ENCODE data around the gene ATXN3. TPM values are rescaled to one million over a fixed set of nuclear protein-coding genes. Genes with fewer than 3 reads are reported as not detected.

Gene ATXN3
- 24.2 and 41.4 TPM in 2 replicates for total RNA-seq

DNA sequence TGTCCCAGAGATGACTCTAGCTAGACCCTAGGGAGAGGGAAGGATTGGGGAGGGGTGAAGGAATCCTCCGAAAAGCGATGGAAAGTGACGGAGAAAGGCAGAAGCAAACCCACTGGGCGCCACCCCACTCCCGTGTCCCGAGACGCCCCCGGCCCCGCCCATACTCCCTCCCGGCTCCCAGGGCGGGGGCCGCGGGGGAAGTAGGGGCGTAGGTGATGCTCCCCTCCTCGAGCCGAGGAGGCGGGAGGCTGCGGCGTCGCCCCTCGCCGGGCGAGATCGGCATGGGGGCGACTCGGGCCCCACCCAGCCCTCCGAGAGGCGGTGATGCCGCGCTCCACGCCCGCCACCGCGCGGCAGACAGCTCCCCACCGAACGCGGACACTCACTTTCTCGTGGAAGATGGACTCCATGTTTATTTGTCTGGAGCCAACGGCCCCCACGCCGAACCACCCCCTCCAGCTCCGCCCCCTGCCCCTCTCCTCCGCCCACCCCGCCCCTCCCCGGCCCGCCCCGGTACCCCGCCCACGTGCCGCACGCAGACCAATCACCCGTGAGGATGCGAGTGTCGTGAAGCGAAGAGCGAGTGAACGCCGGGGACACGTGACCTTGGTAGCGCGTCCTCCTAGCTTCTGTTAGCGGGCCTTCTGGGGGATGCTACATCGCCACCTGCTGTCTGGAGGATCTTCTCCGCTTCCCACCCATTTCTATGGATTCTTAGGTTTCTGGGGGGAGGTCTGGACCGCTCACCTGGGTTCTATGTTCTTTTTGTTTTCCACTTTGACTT, at the start of gene ATXN3:
ATXN3 (minus strand) TSS at position 440 of the 784 bp plus-strand sequence; CDS start at position 410, 30 bp downstream.

GRCh38 chr14:92121670-92122350, 15.4 kb upstream of the ATXN3 start, which contains the start of the genes CPSF2 and NDUFB1:
TSS of gene CPSF2 (plus strand) at chr14:92121969. CDS start at chr14:92130985, 9,016 bp downstream.
TSS of gene NDUFB1 (minus strand) at chr14:92121706. CDS start at chr14:92117637, 4,069 bp downstream.

DNA sequence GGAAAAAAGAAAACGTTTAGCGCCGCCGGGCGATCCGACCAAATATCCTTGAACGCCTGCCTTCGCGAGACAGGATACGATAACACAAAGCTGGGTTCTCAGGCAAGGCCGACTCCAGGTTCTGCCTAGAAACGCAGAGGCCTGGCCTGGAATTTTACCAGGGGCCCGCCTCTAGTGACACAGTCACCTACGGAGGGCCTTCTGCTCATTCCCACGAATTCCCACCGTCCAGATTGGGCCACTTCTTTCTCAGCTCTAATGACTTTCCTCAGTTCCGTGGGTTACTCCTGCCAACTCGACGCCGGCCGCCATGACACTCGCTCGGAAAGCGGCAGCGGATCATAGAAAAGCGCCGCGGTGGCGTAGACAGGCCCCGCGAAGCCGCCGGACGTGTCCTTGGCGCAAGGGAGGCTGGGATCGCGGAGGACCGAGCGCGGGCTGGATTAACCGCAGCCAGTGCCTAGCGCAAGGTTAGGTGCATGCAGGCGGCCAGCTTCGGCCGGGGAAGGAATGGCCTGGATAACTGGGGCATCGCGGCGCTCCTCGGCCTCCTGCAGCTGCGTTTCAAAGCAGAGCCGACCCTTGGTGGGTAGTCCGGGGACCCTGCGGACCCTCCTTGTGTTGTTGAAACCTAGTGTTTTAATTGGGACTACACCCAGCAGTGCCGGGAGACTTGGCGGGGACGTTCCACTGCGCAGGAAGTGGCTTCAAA, 66.5 kb downstream of the ATXN3 start, which contains the start of gene TRIP11:
TRIP11 (minus strand) TSS at position 341 of the 712 bp plus-strand sequence. CDS start 374 bp downstream, outside the sequence.

Other genes with a start within 250 kb of the ATXN3 start
- gene TC2N, start 239.0 kb downstream of the ATXN3 start, total RNA-seq, result not detected in 2 replicates
- gene FBLN5, start 158.9 kb downstream of the ATXN3 start, total RNA-seq, result 0.96 and 4.6 TPM in 2 replicates
- 34.6 and 41.2 TPM in 2 replicates for gene TRIP11, start 66.5 kb downstream of the ATXN3 start, total RNA-seq
- gene NDUFB1, start 15.1 kb upstream of the ATXN3 start, total RNA-seq, result 141 and 142 TPM in 2 replicates
- 40.8 and 46.4 TPM in 2 replicates for gene CPSF2, start 15.4 kb upstream of the ATXN3 start, total RNA-seq
- gene SLC24A4, start 216.6 kb upstream of the ATXN3 start, total RNA-seq, result 0.10 TPM in 1 of 2 replicates, not detected in the other

Measured in vein endothelial cell (primary cell).